Kidney (tissue), 14 donors: ENCODE results near the gene FGF6. TPM values are rescaled to one million over a fixed set of nuclear protein-coding genes. Genes with fewer than 3 reads are reported as not detected.

Experiments used
- DNase-seq, 5 donors: peaks; one replicate each; pipeline ENCODE4 v3.0.0-alpha.2; 2013 to 2020
- FAIRE-seq: peaks from 2 replicates; lab custom pipeline; 2012; peaks lifted over from hg19 to GRCh38; lab: Jason Lieb, UNC
- H3K27ac ChIP-seq, 2 donors: one replicate each; pipeline ENCODE4 v1.7.0; 2013; ENCODE audit warnings: low read depth in 2 of 2, low read length in 2 of 2, inconsistent platforms in 1 of 2
- H3K27me3 ChIP-seq: one replicate; pipeline ENCODE4 v1.7.1; 2013; ENCODE audit warnings: low read length, inconsistent platforms; ENCODE audit not compliant: control insufficient read depth, insufficient read depth
- H3K36me3 ChIP-seq, 3 donors: one replicate each; pipeline versions ENCODE4 v1.7.0 to v1.7.1; 2013; ENCODE audit warnings: low read length in 3 of 3, control low read depth in 1 of 3, inconsistent platforms in 1 of 3; ENCODE audit not compliant: insufficient read depth in 3 of 3, control insufficient read depth in 2 of 3
- H3K4me1 ChIP-seq, 3 donors: one replicate each; pipeline versions ENCODE4 v1.7.0 to v1.7.1; 2013; ENCODE audit warnings: low read length in 3 of 3, inconsistent platforms in 1 of 3, low read depth in 1 of 3; ENCODE audit not compliant: control insufficient read depth in 2 of 3, insufficient read depth in 2 of 3
- H3K4me3 ChIP-seq, 3 donors: one replicate each; pipeline versions ENCODE4 v1.7.0 to v1.8.1; 2013; ENCODE audit warnings: low read length in 3 of 3, control low read depth in 1 of 3, inconsistent platforms in 1 of 3
- H3K9ac ChIP-seq, 3 donors: one replicate each; pipeline versions ENCODE4 v1.7.0 to v1.7.1; 2013; ENCODE audit warnings: low read length in 3 of 3, control low read depth in 1 of 3, inconsistent platforms in 1 of 3
- H3K9me3 ChIP-seq, 3 donors: one replicate each; pipeline versions ENCODE4 v1.7.0 to v1.7.1; 2013; ENCODE audit warnings: low read length in 3 of 3, control low read depth in 1 of 3, inconsistent platforms in 1 of 3; ENCODE audit not compliant: control insufficient read depth in 2 of 3, insufficient read depth in 1 of 3
- CTCF ChIP-seq: IDR thresholded peaks from 3 replicates; pipeline ENCODE4 v1.5.1; 2012; ENCODE audit warnings: mild to moderate bottlenecking, moderate library complexity, borderline replicate concordance; ENCODE audit not compliant: insufficient read depth; ENCODE audit errors: extremely low read depth
- intact Hi-C: fragments of 100-400 bp; cut with DNase I; formaldehyde crosslinking; loops from one replicate; pipeline ENCODE4 v1.11.1; 2022
- polyA plus RNA-seq: library from polyadenylated mRNA; stranded (reverse); fragments of 350-450 nt; fragmentation: Illumina TruSeq; extraction: RNeasy Lipid Tissue Mini Kit (QIAGEN cat#74804); gene quantifications from one replicate; pipeline ENCODE4 v1.2.3, GENCODE V29; 2014; ENCODE audit warnings: low read depth, low replicate concordance; ENCODE audit not compliant: insufficient read depth
- total RNA-seq: library from RNA; stranded (reverse); fragmentation: NEBNext Ultra II Directional; extraction: Animal tissue kit (Norgen Biotek cat#: 25700); gene quantifications from one replicate; pipeline ENCODE4 v1.2.1, GENCODE V29; 2021
- donor health status: control.
- donor health status: control.
- donor health status: control.
- donor health status: control.
- donor health status: control.
- donor health status: DM: yes; HTN: yes; CAD: no.
- donor health status: Normal renal cell carcinoma (clear cell type).

Gene FGF6
- total and polyA plus RNA-seq, 2 donors from 2014 or later = not detected

GRCh38 chr12:4417455-4417854, 28.2 kb downstream of the FGF6 start:
- H3K36me3 ChIP-seq = no peaks in the 10 kb centered on the region
- no peak for FAIRE-seq
- DNase-seq = no peak
- no peak for TF ChIP-seq CTCF
- H3K4me3 ChIP-seq = no peak overlapping the region
- no peaks in the 10 kb centered on the region for H3K4me1 ChIP-seq
- intact Hi-C loops = no loop called here
- H3K9ac ChIP-seq = no peak overlapping the region
- no peaks in the 10 kb centered on the region for H3K27me3 ChIP-seq
- no peak overlapping the region for H3K27ac ChIP-seq
- no peaks in the 10 kb centered on the region for H3K9me3 ChIP-seq

GRCh38 chr12:4416276-4416675, 29.3 kb downstream of the FGF6 start:
- H3K4me1 ChIP-seq = no peaks in the 10 kb centered on the region
- DNase-seq (no peak), FAIRE-seq (no peak)
- no peaks in the 10 kb centered on the region for H3K9me3 ChIP-seq
- H3K4me3 ChIP-seq = no peak overlapping the region
- H3K9ac ChIP-seq = no peak overlapping the region
- intact Hi-C loops = no loop called here
- H3K27me3 ChIP-seq = no peaks in the 10 kb centered on the region
- H3K27ac ChIP-seq = no peak overlapping the region
- no peaks in the 10 kb centered on the region for H3K36me3 ChIP-seq
- no peak for TF ChIP-seq CTCF

GRCh38 chr12:4412465-4412864, 33.1 kb downstream of the FGF6 start:
- DNase-seq (peak in 2 of 5 donors; percentile 25 to 50), FAIRE-seq (no peak)
- Histone ChIP-seq H3K4me3 (no peak overlapping the region), H3K4me1 (no peaks in the 10 kb centered on the region), H3K36me3 (no peaks in the 10 kb centered on the region), H3K27me3 (no peaks in the 10 kb centered on the region), H3K9ac (no peak overlapping the region), H3K27ac (no peak overlapping the region), H3K9me3 (no peaks in the 10 kb centered on the region)
- TF ChIP-seq CTCF = no peak
- intact Hi-C loops = no loop called here

- FAIRE-seq (no peak), DNase-seq (no peak)
- Histone ChIP-seq H3K9ac (no peak overlapping the region), H3K4me1 (no peaks in the 10 kb centered on the region), H3K9me3 (no peaks in the 10 kb centered on the region), H3K27ac (no peak overlapping the region), H3K27me3 (no peaks in the 10 kb centered on the region), H3K4me3 (no peak overlapping the region), H3K36me3 (no peaks in the 10 kb centered on the region)
- intact Hi-C loops = no loop called here
- no peak for TF ChIP-seq CTCF
Measured at GRCh38 chr12:4412056-4412455, 33.6 kb downstream of the FGF6 start.
